ENCODE results near the gene ARHGEF19. TPM values are rescaled to one million over a fixed set of nuclear protein-coding genes. Genes with fewer than 3 reads are reported as not detected.
A peak's percentile ranks its signal among the peaks of the same experiment; 100 is the strongest.
"Not testable (repeated sequence)": the region's sequence is repeated elsewhere in the genome, so short reads cannot be mapped to it uniquely, and the experiment has no call there.

Gene ARHGEF19
- total RNA-seq, 1 donor from 2014 or later = 0.52 TPM

GRCh38 chr1:16163608-16164212, 48.7 kb downstream of the ARHGEF19 start:
- H3K36me3 ChIP-seq (ENCODE audit: control insufficient read depth in 3 of 3, insufficient read depth in 3 of 3, low read length in 3 of 3); H3K4me1 ChIP-seq (ENCODE audit: control insufficient read depth in 3 of 3, insufficient read depth in 3 of 3, low read length in 3 of 3); H3K4me3 ChIP-seq (ENCODE audit: low read length in 3 of 3); H3K9ac ChIP-seq (ENCODE audit: low read depth in 1 of 3, low read length in 3 of 3); H3K9me3 ChIP-seq (ENCODE audit: control insufficient read depth in 3 of 3, low read length in 3 of 3); H3K27ac ChIP-seq (ENCODE audit: low read depth, low read length); H3K27me3 ChIP-seq (ENCODE audit: control insufficient read depth in 3 of 3, insufficient read depth in 3 of 3, low read length in 3 of 3): not testable (repeated sequence)

DNA sequence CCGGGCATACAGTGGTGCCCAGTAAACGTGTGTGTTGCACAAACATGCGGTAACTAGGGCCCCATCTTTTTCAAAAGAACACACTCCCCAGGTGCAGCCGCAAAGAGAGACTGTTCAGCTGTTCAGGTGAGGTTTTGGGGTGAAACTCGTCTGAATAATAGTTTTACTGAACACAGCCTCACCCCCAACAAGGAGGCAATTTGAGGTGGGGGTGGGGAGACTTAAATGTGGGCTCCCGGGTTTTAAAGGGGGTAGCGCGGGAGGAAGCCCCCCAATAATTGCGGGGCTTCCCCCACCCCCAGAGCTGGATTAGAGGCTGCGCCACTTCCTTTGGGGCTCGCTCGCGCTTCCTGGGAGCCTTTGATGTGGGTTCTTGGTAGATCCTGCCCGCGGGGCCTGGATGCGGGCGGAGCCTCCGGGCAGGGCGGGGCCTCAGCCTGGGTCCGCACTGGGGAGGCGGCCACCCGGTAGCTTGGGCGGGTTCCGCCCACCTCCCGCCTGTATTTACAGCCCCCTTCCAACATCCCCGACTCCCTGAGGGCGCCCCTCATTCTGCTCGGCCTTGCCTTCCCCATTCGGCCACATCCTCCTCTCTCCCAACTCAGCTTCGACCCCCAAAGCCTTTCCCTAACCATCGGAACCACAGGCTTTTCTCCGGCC, 50.2 kb downstream of the ARHGEF19 start:
- no peak overlapping the region for H3K9ac ChIP-seq (ENCODE audit: low read depth in 1 of 3, low read length in 3 of 3)
- H3K27ac ChIP-seq (ENCODE audit: low read depth, low read length) = no peak overlapping the region
- no peaks in the 10 kb centered on the region for H3K27me3 ChIP-seq (ENCODE audit: control insufficient read depth in 3 of 3, insufficient read depth in 3 of 3, low read length in 3 of 3)
- no peak overlapping the region for H3K4me3 ChIP-seq (ENCODE audit: low read length in 3 of 3)
- no peaks in the 10 kb centered on the region for H3K9me3 ChIP-seq (ENCODE audit: control insufficient read depth in 3 of 3, low read length in 3 of 3)
- no peaks in the 10 kb centered on the region for H3K36me3 ChIP-seq (ENCODE audit: control insufficient read depth in 3 of 3, insufficient read depth in 3 of 3, low read length in 3 of 3)
- H3K4me1 ChIP-seq (ENCODE audit: control insufficient read depth in 3 of 3, insufficient read depth in 3 of 3, low read length in 3 of 3) = no peaks in the 10 kb centered on the region

DNA sequence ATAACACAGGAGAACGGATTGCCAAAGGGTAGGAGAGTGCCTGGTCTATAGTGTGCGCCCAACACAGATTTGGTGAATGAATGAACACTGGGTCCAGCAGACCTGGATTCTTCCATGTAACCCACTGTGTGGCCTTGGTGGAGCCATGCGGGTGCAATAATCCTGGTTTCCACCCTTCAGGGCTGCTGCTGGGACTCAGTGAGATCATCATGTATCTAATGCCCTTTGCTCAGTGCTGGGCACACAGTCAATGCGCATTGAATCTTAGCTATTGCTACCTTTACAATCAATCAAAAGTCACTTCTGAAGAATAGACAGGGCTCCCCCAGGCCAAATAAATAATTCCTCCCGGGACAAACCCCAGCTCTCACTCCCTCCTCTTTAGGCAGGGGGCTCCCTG, 50.7 kb downstream of the ARHGEF19 start:
- no peak overlapping the region for H3K4me3 ChIP-seq (ENCODE audit: low read length in 3 of 3)
- no peaks in the 10 kb centered on the region for H3K4me1 ChIP-seq (ENCODE audit: control insufficient read depth in 3 of 3, insufficient read depth in 3 of 3, low read length in 3 of 3)
- no peak overlapping the region for H3K9ac ChIP-seq (ENCODE audit: low read depth in 1 of 3, low read length in 3 of 3)
- no peaks in the 10 kb centered on the region for H3K9me3 ChIP-seq (ENCODE audit: control insufficient read depth in 3 of 3, low read length in 3 of 3)
- H3K36me3 ChIP-seq (ENCODE audit: control insufficient read depth in 3 of 3, insufficient read depth in 3 of 3, low read length in 3 of 3) = no peaks in the 10 kb centered on the region
- H3K27ac ChIP-seq (ENCODE audit: low read depth, low read length) = no peak overlapping the region
- H3K27me3 ChIP-seq (ENCODE audit: control insufficient read depth in 3 of 3, insufficient read depth in 3 of 3, low read length in 3 of 3) = no peaks in the 10 kb centered on the region

GRCh38 chr1:16158993-16159831, 53.2 kb downstream of the ARHGEF19 start:
- Histone ChIP-seq H3K4me3 (ENCODE audit: low read length in 3 of 3) (no peak overlapping the region), H3K9me3 (ENCODE audit: control insufficient read depth in 3 of 3, low read length in 3 of 3) (no peaks in the 10 kb centered on the region)

GRCh38 chr1:16158025-16158424, 54.4 kb downstream of the ARHGEF19 start:
- Histone ChIP-seq H3K9ac (ENCODE audit: low read depth in 1 of 3, low read length in 3 of 3) (no peak overlapping the region), H3K4me3 (ENCODE audit: low read length in 3 of 3) (no peak overlapping the region), H3K36me3 (ENCODE audit: control insufficient read depth in 3 of 3, insufficient read depth in 3 of 3, low read length in 3 of 3) (no peaks in the 10 kb centered on the region), H3K27me3 (ENCODE audit: control insufficient read depth in 3 of 3, insufficient read depth in 3 of 3, low read length in 3 of 3) (peaks cover 0 to 5% (median 3%) of the 10 kb centered on the region in 3 donors), H3K9me3 (ENCODE audit: control insufficient read depth in 3 of 3, low read length in 3 of 3) (no peaks in the 10 kb centered on the region), H3K27ac (ENCODE audit: low read depth, low read length) (no peak overlapping the region), H3K4me1 (ENCODE audit: control insufficient read depth in 3 of 3, insufficient read depth in 3 of 3, low read length in 3 of 3) (peaks cover 21 to 27% (median 24%) of the 10 kb centered on the region in 3 donors)

More at GRCh38 chr1:16158993-16159831, 53.2 kb downstream of the ARHGEF19 start:
- Histone ChIP-seq H3K36me3 (ENCODE audit: control insufficient read depth in 3 of 3, insufficient read depth in 3 of 3, low read length in 3 of 3) (no peaks in the 10 kb centered on the region), H3K27me3 (ENCODE audit: control insufficient read depth in 3 of 3, insufficient read depth in 3 of 3, low read length in 3 of 3) (peaks cover 0 to 3% (median 0%) of the 10 kb centered on the region in 3 donors), H3K9ac (ENCODE audit: low read depth in 1 of 3, low read length in 3 of 3) (no peak overlapping the region), H3K4me1 (ENCODE audit: control insufficient read depth in 3 of 3, insufficient read depth in 3 of 3, low read length in 3 of 3) (peaks cover 13 to 16% (median 13%) of the 10 kb centered on the region in 3 donors), H3K27ac (ENCODE audit: low read depth, low read length) (no peak overlapping the region)

DNA sequence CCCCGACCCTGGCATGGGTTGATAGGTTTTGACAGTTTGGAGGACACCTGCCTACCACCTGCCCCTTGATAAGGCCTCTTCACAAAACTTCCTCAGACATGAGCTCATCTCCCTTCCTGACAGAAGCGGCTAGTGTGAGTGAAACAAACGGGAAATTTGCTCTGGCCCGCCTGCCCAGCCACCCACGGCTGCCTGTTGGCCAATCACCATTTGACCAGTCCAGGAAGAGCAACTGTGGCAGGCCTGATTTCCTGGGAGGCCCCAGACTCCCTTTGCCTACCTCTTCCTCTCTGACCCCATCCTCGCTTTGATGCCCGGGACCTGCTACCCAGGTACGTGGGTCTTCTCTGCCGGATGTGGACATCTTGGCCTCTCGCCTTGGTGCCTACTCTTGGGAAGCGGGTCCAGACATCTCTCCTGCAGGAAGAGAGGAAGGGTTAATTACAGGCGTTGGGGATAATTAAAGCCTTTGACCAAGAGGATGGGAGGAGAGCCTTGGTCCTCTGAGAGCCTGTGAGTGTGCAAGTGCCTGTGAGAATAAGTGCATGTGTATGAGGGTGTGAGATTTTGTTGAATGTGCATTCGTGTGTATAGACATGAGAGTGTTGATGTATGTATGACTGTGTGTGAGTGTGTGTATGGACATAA, 55.5 kb downstream of the ARHGEF19 start:
- Histone ChIP-seq H3K4me3 (ENCODE audit: low read length in 3 of 3) (no peak overlapping the region), H3K9me3 (ENCODE audit: control insufficient read depth in 3 of 3, low read length in 3 of 3) (no peaks in the 10 kb centered on the region), H3K9ac (ENCODE audit: low read depth in 1 of 3, low read length in 3 of 3) (peak overlapping the region in 1 of 3 donors; percentile 24), H3K27me3 (ENCODE audit: control insufficient read depth in 3 of 3, insufficient read depth in 3 of 3, low read length in 3 of 3) (peaks cover 0 to 8% (median 3%) of the 10 kb centered on the region in 3 donors), H3K4me1 (ENCODE audit: control insufficient read depth in 3 of 3, insufficient read depth in 3 of 3, low read length in 3 of 3) (peaks cover 23 to 33% (median 26%) of the 10 kb centered on the region in 3 donors), H3K36me3 (ENCODE audit: control insufficient read depth in 3 of 3, insufficient read depth in 3 of 3, low read length in 3 of 3) (no peaks in the 10 kb centered on the region), H3K27ac (ENCODE audit: low read depth, low read length) (no peak overlapping the region)

DNA sequence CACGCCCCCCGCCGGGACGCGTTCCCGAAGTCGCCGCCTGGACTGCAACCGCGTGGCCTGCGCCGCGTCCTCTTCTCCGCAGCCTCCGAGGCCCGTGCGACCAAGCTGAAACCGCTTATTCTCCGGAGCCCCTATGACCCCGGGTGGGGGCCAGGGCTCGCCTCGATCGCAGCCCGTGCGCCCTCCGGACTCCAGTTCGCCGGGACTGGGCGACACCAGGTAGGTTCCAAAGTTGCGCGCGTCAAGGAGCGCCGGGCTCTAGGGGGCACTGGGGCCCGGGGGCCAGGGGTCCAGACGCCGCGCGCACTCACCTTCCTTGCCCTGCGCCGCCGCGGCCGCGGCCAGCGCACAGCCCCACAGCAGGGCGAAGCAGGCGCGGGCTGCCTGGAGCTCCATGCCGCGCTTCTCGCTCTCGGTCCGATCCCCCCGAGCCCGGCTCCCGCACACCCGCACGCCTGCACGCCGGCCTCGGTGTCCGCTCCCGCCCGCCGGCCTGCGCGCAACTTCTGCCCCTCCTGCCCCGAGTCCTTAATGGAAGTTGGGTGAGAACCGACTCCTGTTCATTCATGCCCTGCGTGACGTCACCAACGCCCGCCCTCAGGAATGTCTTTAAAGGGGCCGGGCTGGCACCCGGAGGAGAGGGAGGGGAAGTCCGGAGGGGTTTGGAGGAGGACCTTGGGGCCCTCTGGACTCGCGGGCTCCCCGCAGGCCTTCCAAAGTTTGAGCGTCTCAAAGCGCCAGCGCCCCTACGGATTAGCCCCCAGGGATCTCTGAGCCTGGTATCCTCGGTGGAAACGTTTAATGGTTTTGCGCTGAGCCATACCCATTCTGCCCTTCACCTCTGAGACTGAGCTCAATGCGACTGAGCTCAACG, 56.7 kb downstream of the ARHGEF19 start, which contains the start of gene EPHA2:
Gene EPHA2 (minus strand): TSS at position 533 of the 874 bp plus-strand sequence. CDS start 137 bp downstream, at position 396.
- peaks cover 0 to 2% (median 0%) of the 10 kb centered on the region in 3 donors for H3K36me3 ChIP-seq (ENCODE audit: control insufficient read depth in 3 of 3, insufficient read depth in 3 of 3, low read length in 3 of 3)
- no peaks in the 10 kb centered on the region for H3K9me3 ChIP-seq (ENCODE audit: control insufficient read depth in 3 of 3, low read length in 3 of 3)
- peaks cover 0 to 15% (median 3%) of the 10 kb centered on the region in 3 donors for H3K27me3 ChIP-seq (ENCODE audit: control insufficient read depth in 3 of 3, insufficient read depth in 3 of 3, low read length in 3 of 3)
- H3K9ac ChIP-seq (ENCODE audit: low read depth in 1 of 3, low read length in 3 of 3) = peak within 1 kb of the TSS; percentile 72 to 77 (median 74)
- H3K4me1 ChIP-seq (ENCODE audit: control insufficient read depth in 3 of 3, insufficient read depth in 3 of 3, low read length in 3 of 3) = peaks cover 35 to 45% (median 38%) of the 10 kb centered on the region in 3 donors
- peak within 1 kb of the TSS; percentile 75 for H3K27ac ChIP-seq (ENCODE audit: low read depth, low read length)
- H3K4me3 ChIP-seq (ENCODE audit: low read length in 3 of 3) = peak within 1 kb of the TSS; percentile 71 to 79 (median 71)

DNA sequence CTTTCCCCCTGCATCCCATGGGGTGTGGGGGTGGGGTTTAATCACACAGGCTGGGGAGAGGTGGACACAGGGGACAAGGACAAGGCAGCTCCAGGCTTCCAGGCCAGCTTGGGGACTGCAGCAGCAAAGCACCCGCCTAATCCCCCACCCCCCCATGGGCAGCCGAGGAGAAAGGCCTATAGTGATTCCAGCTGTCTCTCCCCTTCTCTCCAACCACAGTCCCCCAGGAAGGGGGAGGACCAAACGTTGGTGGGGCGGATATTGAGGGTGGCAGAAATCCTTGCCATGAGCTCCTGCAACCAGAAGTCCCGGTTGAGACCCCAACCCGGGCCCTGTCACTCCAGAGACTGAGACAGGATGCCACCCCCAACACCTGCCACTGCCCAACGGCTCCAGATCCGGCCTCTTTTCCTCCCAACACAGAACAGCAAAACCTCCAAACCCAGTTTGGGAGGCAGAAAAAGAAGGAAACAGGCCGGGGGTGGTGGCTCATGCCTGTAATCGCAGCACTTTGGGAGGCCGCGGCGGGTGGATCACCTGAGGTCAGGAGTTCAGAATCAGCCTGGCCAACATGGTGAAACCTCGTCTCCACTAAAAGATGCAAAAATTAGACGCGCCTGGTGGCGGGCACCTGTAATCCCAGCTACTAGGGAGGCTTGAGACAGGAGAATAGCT, 58.3 kb downstream of the ARHGEF19 start:
- no peaks in the 10 kb centered on the region for H3K9me3 ChIP-seq (ENCODE audit: control insufficient read depth in 3 of 3, low read length in 3 of 3)
- H3K9ac ChIP-seq (ENCODE audit: low read depth in 1 of 3, low read length in 3 of 3) = peak overlapping the region; percentile 40 to 77 (median 57)
- peaks cover 0 to 5% (median 0%) of the 10 kb centered on the region in 3 donors for H3K36me3 ChIP-seq (ENCODE audit: control insufficient read depth in 3 of 3, insufficient read depth in 3 of 3, low read length in 3 of 3)
- H3K27me3 ChIP-seq (ENCODE audit: control insufficient read depth in 3 of 3, insufficient read depth in 3 of 3, low read length in 3 of 3) = peaks cover 0 to 15% (median 10%) of the 10 kb centered on the region in 3 donors
- peak overlapping the region; percentile 75 for H3K27ac ChIP-seq (ENCODE audit: low read depth, low read length)
- peaks cover 43 to 54% (median 48%) of the 10 kb centered on the region in 3 donors for H3K4me1 ChIP-seq (ENCODE audit: control insufficient read depth in 3 of 3, insufficient read depth in 3 of 3, low read length in 3 of 3)
- peak overlapping the region; percentile 40 to 79 (median 71) for H3K4me3 ChIP-seq (ENCODE audit: low read length in 3 of 3)
